Measurements from ENCODE around the gene CNEP1R1. TPM values are rescaled to one million over a fixed set of nuclear protein-coding genes. Genes with fewer than 3 reads are reported as not detected.
"Not testable (repeated sequence)": the region's sequence is repeated elsewhere in the genome, so short reads cannot be mapped to it uniquely, and the experiment has no call there.

CNEP1R1 gene
- polyA plus RNA-seq, 2 of the 4 experiments (the other 2 are of a cell fraction): 20.7 to 32.0 TPM

- FAIRE-seq (no peak), ATAC-seq (no peak), DNase-seq (ENCODE audit: low read depth in 1 of 2, low spot score in 1 of 2) (no peak)
- peaks cover 10% of the 10 kb centered on the region for H3K9me3 ChIP-seq
- no peaks in the 10 kb centered on the region for H3K4me1 ChIP-seq
- H3K4me3 ChIP-seq: no peak overlapping the region
- H3K4me2 ChIP-seq: no peak overlapping the region
- H3K27ac ChIP-seq: no peak overlapping the region
- POLR2A ChIA-PET: no interaction called here
- CTCF ChIA-PET: interaction anchor here (0.8 to 2.9 kb wide), 4 partner anchors 10 to 34 kb away, joined by 3 to 19 read pairs (median 4); partner anchors contain the start of gene CNEP1R1
- TF ChIP-seq, protein P1, sequence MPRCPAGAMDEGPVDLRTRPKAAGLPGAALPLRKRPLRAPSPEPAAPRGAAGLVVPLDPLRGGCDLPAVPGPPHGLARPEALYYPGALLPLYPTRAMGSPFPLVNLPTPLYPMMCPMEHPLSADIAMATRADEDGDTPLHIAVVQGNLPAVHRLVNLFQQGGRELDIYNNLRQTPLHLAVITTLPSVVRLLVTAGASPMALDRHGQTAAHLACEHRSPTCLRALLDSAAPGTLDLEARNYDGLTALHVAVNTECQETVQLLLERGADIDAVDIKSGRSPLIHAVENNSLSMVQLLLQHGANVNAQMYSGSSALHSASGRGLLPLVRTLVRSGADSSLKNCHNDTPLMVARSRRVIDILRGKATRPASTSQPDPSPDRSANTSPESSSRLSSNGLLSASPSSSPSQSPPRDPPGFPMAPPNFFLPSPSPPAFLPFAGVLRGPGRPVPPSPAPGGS (IDR thresholded peaks at IDR 0.05): no peak
- TF ChIP-seq FOSB (CRISPR knock-in tag; IDR thresholded peaks at IDR 0.05) (no peak), HDAC2 (IDR thresholded peaks at IDR 0.05) (no peak), CBX8 (IDR thresholded peaks at IDR 0.05) (no peak), KDM1A (IDR thresholded peaks at IDR 0.05; ENCODE audit: low read depth) (no peak), RNF2 (IDR thresholded peaks at IDR 0.05; ENCODE audit: borderline replicate concordance, low read depth) (no peak), SMC3 (IDR thresholded peaks at IDR 0.05) (no peak), POLR2A (IDR thresholded peaks at IDR 0.05; ENCODE audit: low read length) (no peak), REST (IDR thresholded peaks at IDR 0.05) (no peak), ZSCAN20 (CRISPR knock-in tag; IDR thresholded peaks at IDR 0.05) (no peak)
- TF ChIP-seq, protein P2, sequence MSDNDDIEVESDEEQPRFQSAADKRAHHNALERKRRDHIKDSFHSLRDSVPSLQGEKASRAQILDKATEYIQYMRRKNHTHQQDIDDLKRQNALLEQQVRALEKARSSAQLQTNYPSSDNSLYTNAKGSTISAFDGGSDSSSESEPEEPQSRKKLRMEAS (IDR thresholded peaks at IDR 0.05): no peak
- WGBS (ENCODE audit: missing lambda C conversion rate): 63% methylated on average over 2 of the region's 2 CpGs
These were observed 12.8 kb upstream of the CNEP1R1 start for GRCh38 chr16:50012182-50012581.

DNA sequence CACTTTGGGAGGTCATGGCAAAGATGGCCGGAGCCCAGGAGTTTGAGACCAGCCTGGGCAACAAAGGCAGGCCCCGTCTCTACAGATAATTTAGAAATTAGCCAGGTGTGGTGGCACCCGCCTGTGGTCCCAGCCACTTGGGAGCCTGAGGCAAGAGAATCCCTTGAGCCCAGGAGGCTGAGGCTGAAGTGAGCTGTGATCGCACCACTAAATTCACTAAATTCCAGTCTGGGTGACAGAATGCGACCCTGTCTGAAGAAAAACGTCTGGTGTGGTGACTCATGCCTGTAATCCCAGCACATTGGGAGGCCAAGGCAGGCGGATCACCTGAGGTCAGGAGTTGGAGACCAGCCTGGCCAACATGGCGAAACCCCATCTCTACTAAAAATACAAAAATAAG, 10.8 kb upstream of the CNEP1R1 start:
- H3K4me1 ChIP-seq; POLR2A ChIA-PET; FAIRE-seq; ATAC-seq; H3K4me3 ChIP-seq; H3K27ac ChIP-seq; H3K4me2 ChIP-seq; H3K9me3 ChIP-seq; DNase-seq (ENCODE audit: low read depth in 1 of 2, low spot score in 1 of 2): not testable (repeated sequence)
- 57% methylated on average over 8 of the region's 8 CpGs for WGBS (ENCODE audit: missing lambda C conversion rate)
- CTCF ChIA-PET: interaction anchor here (0.8 kb wide), 1 partner anchor 11 kb away, joined by 3 read pairs; the partner anchor contains the start of gene CNEP1R1

- Histone ChIP-seq H3K4me3 (no peak overlapping the region), H3K27ac (no peak overlapping the region), H3K4me2 (no peak overlapping the region), H3K9me3 (no peaks in the 10 kb centered on the region), H3K4me1 (no peaks in the 10 kb centered on the region)
- DNase-seq (ENCODE audit: low read depth in 1 of 2, low spot score in 1 of 2): no peak
- no peak for ATAC-seq
- TF ChIP-seq CHD4 (IDR thresholded peaks at IDR 0.05; ENCODE audit: borderline replicate concordance) (no peak), ZFP36 (IDR thresholded peaks at IDR 0.05; ENCODE audit: borderline replicate concordance, partially characterized antibody) (no peak)
- WGBS (ENCODE audit: missing lambda C conversion rate): 62% methylated on average over 2 of the region's 2 CpGs
- ChIA-PET CTCF (no interaction called here), POLR2A (no interaction called here)
- FAIRE-seq: no peak
These were observed 9.4 kb upstream of the CNEP1R1 start for GRCh38 chr16:50015631-50016030.

DNA sequence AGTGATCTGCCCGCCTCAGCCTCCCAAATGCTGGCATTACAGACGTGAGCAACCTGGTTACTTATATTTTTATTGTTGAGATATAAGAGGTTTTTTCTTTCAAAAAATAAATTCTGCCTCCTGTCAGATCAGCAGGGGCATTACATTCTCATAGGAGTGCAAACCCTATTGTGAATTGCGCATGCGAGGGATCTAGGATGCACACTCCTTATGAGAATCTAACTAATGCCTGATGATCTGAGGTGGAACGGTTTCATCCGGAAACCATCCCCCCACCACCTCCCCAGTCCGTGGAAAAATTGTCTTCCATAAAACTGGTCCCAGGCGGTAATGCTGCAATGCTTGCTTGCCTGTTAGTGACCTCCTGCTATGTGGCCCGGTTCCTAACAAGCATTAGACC, 7.5 kb upstream of the CNEP1R1 start:
- Histone ChIP-seq H3K4me1 (no peaks in the 10 kb centered on the region), H3K4me3 (no peak overlapping the region), H3K9me3 (no peaks in the 10 kb centered on the region), H3K4me2 (no peak overlapping the region), H3K27ac (no peak overlapping the region)
- ChIA-PET POLR2A (no interaction called here), CTCF (no interaction called here)
- DNase-seq (ENCODE audit: low read depth in 1 of 2, low spot score in 1 of 2): no peak
- 71% methylated on average over 9 of the region's 9 CpGs for WGBS (ENCODE audit: missing lambda C conversion rate)
- no peak for TF ChIP-seq RCOR1 (IDR thresholded peaks at IDR 0.05; ENCODE audit: low read depth, low read length)
- TF ChIP-seq KDM5A (IDR thresholded peaks at IDR 0.05): no peak
- TF ChIP-seq, protein P3, sequence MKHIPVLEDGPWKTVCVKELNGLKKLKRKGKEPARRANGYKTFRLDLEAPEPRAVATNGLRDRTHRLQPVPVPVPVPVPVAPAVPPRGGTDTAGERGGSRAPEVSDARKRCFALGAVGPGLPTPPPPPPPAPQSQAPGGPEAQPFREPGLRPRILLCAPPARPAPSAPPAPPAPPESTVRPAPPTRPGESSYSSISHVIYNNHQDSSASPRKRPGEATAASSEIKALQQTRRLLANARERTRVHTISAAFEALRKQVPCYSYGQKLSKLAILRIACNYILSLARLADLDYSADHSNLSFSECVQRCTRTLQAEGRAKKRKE (CRISPR knock-in tag; IDR thresholded peaks at IDR 0.05; ENCODE audit: low read depth): no peak
- no peak for ATAC-seq
- no peak for FAIRE-seq
